B cell (primary cell): ENCODE results near the gene FAM234A. TPM values are rescaled to one million over a fixed set of nuclear protein-coding genes. Genes with fewer than 3 reads are reported as not detected.

ENCODE experiments used
- ATAC-seq: fragments of 200-7000 bp; cut with Tn5 transposase; one replicate; pipeline ENCODE4 v1.10.0; 2021; ENCODE audit warnings: low read depth, mild to moderate bottlenecking, moderate number of reproducible peaks, moderate library complexity
- CTCF ChIA-PET: fragments of 350-600 bp; sonication (Branson Sonifier 250); formaldehyde crosslinking; loops from one replicate; lab custom pipeline; 2021; ENCODE audit warnings: antibody characterized with exemption, inconsistent platforms; lab: Charles Lee
- POLR2A ChIA-PET: fragments of 350-600 bp; sonication (Branson Sonifier 250); formaldehyde crosslinking; loops from one replicate; lab custom pipeline; 2021; ENCODE audit warnings: antibody characterized with exemption; lab: Charles Lee
- DNase-seq: peaks from one replicate; pipeline ENCODE4 v3.0.0; 2013
- H2AFZ ChIP-seq: 2 replicates; pipeline ENCODE4 v1.6.1; 2012; ENCODE audit warnings: mild to moderate bottlenecking, low read depth, low read length; ENCODE audit not compliant: insufficient read depth, poor library complexity, severe bottlenecking
- H3K27ac ChIP-seq, 2 donors: 1 replicate in 1 of 2; 2 replicates in 1 of 2; pipeline ENCODE4 v1.5.1; 2012 to 2013; ENCODE audit warnings: low read length in 2 of 2, mild to moderate bottlenecking in 2 of 2, moderate library complexity in 1 of 2
- H3K27me3 ChIP-seq, 4 experiments: fragments of 200-600 bp in 1 of 4; sonication (generic) in 1 of 4; replicated peaks in 1 of 4; 1 replicate in 2 of 4; 2 replicates in 2 of 4; pipeline versions ENCODE4 v1.6.1 to v1.7.0; 2013 to 2016; ENCODE audit warnings: low read length in 3 of 4, mild to moderate bottlenecking in 2 of 4, mixed read lengths in 1 of 4, moderate library complexity in 1 of 4; ENCODE audit not compliant: insufficient read depth in 4 of 4, control insufficient read depth in 3 of 4; ENCODE audit errors: control extremely low read depth in 1 of 4
- H3K36me3 ChIP-seq, 2 experiments: replicated peaks in 1 of 2; 1 replicate in 1 of 2; 2 replicates in 1 of 2; pipeline versions ENCODE4 v1.6.1 to v1.7.1; 2013; ENCODE audit warnings: low read length in 1 of 2; ENCODE audit not compliant: insufficient read depth in 2 of 2, control insufficient read depth in 1 of 2; ENCODE audit errors: control extremely low read depth in 1 of 2, extremely low read depth in 1 of 2
- H3K4me1 ChIP-seq, 2 donors: fragments of 200-600 bp in 1 of 2; sonication (generic) in 1 of 2; 1 replicate in 1 of 2; 2 replicates in 1 of 2; pipeline versions ENCODE4 v1.5.1 to v1.6.1; 2013 to 2017; ENCODE audit warnings: low read length in 2 of 2; ENCODE audit not compliant: control insufficient read depth in 2 of 2, insufficient read depth in 2 of 2
- H3K4me2 ChIP-seq: replicated peaks from 2 replicates; pipeline ENCODE3; 2012; ENCODE audit warnings: mild to moderate bottlenecking, low read depth, low read length; ENCODE audit not compliant: poor library complexity, severe bottlenecking
- H3K4me3 ChIP-seq, 5 experiments: fragments of 200-600 bp in 1 of 5; sonication (generic) in 1 of 5; 1 replicate in 3 of 5; 2 replicates in 2 of 5; pipeline versions ENCODE4 v1.5.1 to v1.7.0; 2011 to 2016; ENCODE audit warnings: low read length in 4 of 5, mild to moderate bottlenecking in 4 of 5, low read depth in 2 of 5, control low read depth in 1 of 5, moderate library complexity in 1 of 5; ENCODE audit not compliant: insufficient read depth in 1 of 5; ENCODE audit errors: control extremely low read depth in 1 of 5, extremely low read depth in 1 of 5
- H3K79me2 ChIP-seq: fragments of 200-600 bp; sonication (generic); one replicate; pipeline ENCODE4 v1.6.0; 2016; ENCODE audit warnings: low read length; ENCODE audit not compliant: control insufficient read depth, insufficient read depth
- H3K9ac ChIP-seq: fragments of 200-600 bp; sonication (generic); 2 replicates; pipeline ENCODE4 v1.6.1; 2017; ENCODE audit warnings: mild to moderate bottlenecking, low read length, moderate library complexity
- H3K9me3 ChIP-seq, 3 donors: one replicate each; pipeline versions ENCODE4 v1.6.1 to v1.7.1; 2013; ENCODE audit warnings: low read length in 2 of 3; ENCODE audit not compliant: control insufficient read depth in 2 of 3, insufficient read depth in 1 of 3; ENCODE audit errors: control extremely low read depth in 1 of 3
- H4K20me1 ChIP-seq: 2 replicates; pipeline ENCODE4 v1.6.0; 2012; ENCODE audit warnings: mild to moderate bottlenecking, low read length; ENCODE audit not compliant: insufficient read depth, control insufficient read depth, poor library complexity, severe bottlenecking
- H3K27ac Mint-ChIP-seq: one replicate; pipeline ENCODE4 v1.8.0; 2021; ENCODE audit warnings: mixed read lengths
- H3K27me3 Mint-ChIP-seq: one replicate; pipeline ENCODE4 v1.8.0; 2021; ENCODE audit warnings: mixed read lengths
- H3K4me1 Mint-ChIP-seq: one replicate; pipeline ENCODE4 v1.8.0; 2021; ENCODE audit warnings: mixed read lengths
- H3K4me3 Mint-ChIP-seq: one replicate; pipeline ENCODE4 v1.8.0; 2021; ENCODE audit warnings: mixed read lengths
- H3K9me3 Mint-ChIP-seq: one replicate; pipeline ENCODE4 v1.8.0; 2022; ENCODE audit warnings: mixed read lengths; ENCODE audit not compliant: insufficient read depth
- EZH2 ChIP-seq: IDR thresholded peaks from 2 replicates; pipeline ENCODE4 v1.6.1; 2012; ENCODE audit warnings: borderline replicate concordance, low read depth, mild to moderate bottlenecking, moderate library complexity, low read length; ENCODE audit not compliant: insufficient read depth, poor library complexity, severe bottlenecking
- WGBS: methylation state at CpG from one replicate; pipeline ENCODE4 v1.1.5; 2013; ENCODE audit warnings: missing lambda C conversion rate; ENCODE audit not compliant: insufficient coverage; 5-methylcytosine and 5-hydroxymethylcytosine counted together
- intact Hi-C: fragments of 100-400 bp; cut with micrococcal nuclease; formaldehyde crosslinking; loops from one replicate; pipeline ENCODE4 v1.10.0; 2022
- polyA plus RNA-seq: library from polyadenylated mRNA; depleted of rRNA; stranded (reverse); fragments of >200 nt; gene quantifications from 2 replicates; pipeline ENCODE4 v1.2.3, GENCODE V29; 2012
- total RNA-seq, 2 donors: library from RNA; stranded (reverse); fragments of 120-200 nt in 1 of 2; gene quantifications; 1 replicate in 1 of 2; 2 replicates in 1 of 2; pipeline versions ENCODE4 v1.2.3 to v1.2.4, GENCODE V29; 2013 to 2022
- TF ChIP-seq, protein P1 (sequence below): fragments of 200-600 bp; IDR thresholded peaks from one replicate; pipeline ENCODE4 v1.8.0; 2022; ENCODE audit warnings: antibody characterized with exemption, mild to moderate bottlenecking

The FAM234A gene
- total and polyA plus RNA-seq, 2 donors (not counting 1 experiment from before 2014, with no cell fraction given), result 35.1 to 42.9 TPM

DNA sequence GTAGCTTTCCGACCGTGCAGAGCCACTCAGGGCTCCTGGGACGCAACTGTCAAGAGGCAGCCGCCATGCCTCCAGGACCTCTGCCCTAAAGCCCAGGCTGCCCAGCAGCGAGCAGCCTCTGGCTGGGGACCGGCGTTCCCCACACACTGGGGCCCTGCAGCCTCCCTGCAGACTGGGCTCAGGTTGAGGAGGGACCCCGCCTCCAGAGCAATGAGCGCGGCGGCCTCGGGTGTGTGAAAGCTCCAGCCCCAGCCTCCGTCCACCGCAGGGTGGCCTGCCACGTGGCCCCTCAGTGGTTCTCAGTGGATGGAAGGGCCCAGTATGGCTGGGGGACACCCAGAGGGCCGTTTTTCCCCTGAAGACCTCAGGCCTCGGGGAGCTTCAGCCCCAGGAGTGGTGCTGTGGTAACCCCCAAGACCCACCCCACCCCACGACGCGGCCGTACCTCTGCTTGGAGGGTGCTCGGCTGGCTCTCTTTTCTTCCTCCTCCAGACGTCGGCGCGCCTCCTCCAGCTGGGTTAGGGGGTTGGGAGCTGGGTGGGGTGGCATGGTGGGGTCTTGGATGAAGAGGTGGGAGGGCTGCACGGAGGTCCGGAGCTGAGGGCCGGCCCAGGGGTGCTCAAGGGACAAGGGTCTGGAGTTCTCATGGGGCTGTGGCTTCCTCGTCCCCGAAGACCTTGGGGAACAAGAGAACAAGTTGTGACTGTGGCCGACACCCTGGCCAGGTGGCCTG lies 58.6 kb downstream of the FAM234A start:
- ATAC-seq, result no peak
- no peaks in the 10 kb centered on the region for H3K4me1 ChIP-seq
- H4K20me1 ChIP-seq, result peaks cover 8% of the 10 kb centered on the region
- no peak overlapping the region for H2AFZ ChIP-seq
- CTCF ChIA-PET, result no interaction called here
- H3K9me3 Mint-ChIP-seq, result no peaks in the 10 kb centered on the region
- no peak overlapping the region for H3K4me3 Mint-ChIP-seq
- no peaks in the 10 kb centered on the region for H3K79me2 ChIP-seq
- H3K27me3 Mint-ChIP-seq, result no peaks in the 10 kb centered on the region
- H3K4me2 ChIP-seq, result no peak overlapping the region
- no peaks in the 10 kb centered on the region for H3K9me3 ChIP-seq
- H3K4me3 ChIP-seq, result no peak overlapping the region
- intact Hi-C loops, result no loop called here
- POLR2A ChIA-PET, result no interaction called here
- no peak overlapping the region for H3K27ac ChIP-seq
- H3K27me3 ChIP-seq, result no peaks in the 10 kb centered on the region
- TF ChIP-seq, protein P1, sequence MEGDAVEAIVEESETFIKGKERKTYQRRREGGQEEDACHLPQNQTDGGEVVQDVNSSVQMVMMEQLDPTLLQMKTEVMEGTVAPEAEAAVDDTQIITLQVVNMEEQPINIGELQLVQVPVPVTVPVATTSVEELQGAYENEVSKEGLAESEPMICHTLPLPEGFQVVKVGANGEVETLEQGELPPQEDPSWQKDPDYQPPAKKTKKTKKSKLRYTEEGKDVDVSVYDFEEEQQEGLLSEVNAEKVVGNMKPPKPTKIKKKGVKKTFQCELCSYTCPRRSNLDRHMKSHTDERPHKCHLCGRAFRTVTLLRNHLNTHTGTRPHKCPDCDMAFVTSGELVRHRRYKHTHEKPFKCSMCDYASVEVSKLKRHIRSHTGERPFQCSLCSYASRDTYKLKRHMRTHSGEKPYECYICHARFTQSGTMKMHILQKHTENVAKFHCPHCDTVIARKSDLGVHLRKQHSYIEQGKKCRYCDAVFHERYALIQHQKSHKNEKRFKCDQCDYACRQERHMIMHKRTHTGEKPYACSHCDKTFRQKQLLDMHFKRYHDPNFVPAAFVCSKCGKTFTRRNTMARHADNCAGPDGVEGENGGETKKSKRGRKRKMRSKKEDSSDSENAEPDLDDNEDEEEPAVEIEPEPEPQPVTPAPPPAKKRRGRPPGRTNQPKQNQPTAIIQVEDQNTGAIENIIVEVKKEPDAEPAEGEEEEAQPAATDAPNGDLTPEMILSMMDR, result no peak
- TF ChIP-seq EZH2, result no peak
- DNase-seq, result no peak
- WGBS, result 95% methylated on average over 23 of the region's 32 CpGs
- H3K36me3 ChIP-seq, result peaks cover 0 to 54% of the 10 kb centered on the region in 2 experiments
- no peaks in the 10 kb centered on the region for H3K4me1 Mint-ChIP-seq
- no peak overlapping the region for H3K27ac Mint-ChIP-seq
- H3K9ac ChIP-seq, result no peak overlapping the region

DNA sequence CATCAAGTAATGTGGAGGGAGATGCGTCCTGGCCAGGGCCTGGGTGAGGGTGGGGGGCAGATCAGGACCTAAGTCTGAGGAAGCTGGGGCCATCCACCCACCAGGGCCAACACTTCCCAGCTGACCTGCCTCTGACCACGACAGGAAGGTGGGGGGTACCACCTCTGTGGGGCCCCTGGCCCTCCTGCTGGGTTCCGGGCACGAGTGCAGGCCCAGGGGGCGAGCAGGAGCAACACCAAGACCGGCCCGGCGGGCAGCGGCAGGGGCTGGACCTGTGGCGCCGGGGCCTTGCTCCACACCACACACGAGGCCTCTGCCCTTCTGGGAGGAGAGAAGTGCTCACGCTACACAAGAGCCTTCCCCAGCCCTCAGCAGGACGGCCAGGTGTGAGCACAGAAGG lies 61.7 kb downstream of the FAM234A start:
- Histone ChIP-seq H4K20me1 (peaks cover 8% of the 10 kb centered on the region), H2AFZ (no peak overlapping the region), H3K27me3 (no peaks in the 10 kb centered on the region), H3K27ac (no peak overlapping the region), H3K36me3 (peaks cover 0 to 37% of the 10 kb centered on the region in 2 experiments), H3K4me3 (no peak overlapping the region), H3K9me3 (no peaks in the 10 kb centered on the region), H3K9ac (no peak overlapping the region), H3K4me1 (no peaks in the 10 kb centered on the region), H3K4me2 (no peak overlapping the region), H3K79me2 (peaks cover under 1% of the 10 kb centered on the region)
- H3K27me3 Mint-ChIP-seq, result no peaks in the 10 kb centered on the region
- intact Hi-C loops, result no loop called here
- no peak overlapping the region for H3K27ac Mint-ChIP-seq
- POLR2A ChIA-PET, result no interaction called here
- H3K4me1 Mint-ChIP-seq, result no peaks in the 10 kb centered on the region
- DNase-seq (no peak), ATAC-seq (no peak)
- H3K4me3 Mint-ChIP-seq, result no peak overlapping the region
- TF ChIP-seq, protein P1, result no peak
- no peak for TF ChIP-seq EZH2
- WGBS, result 98% methylated on average over 13 of the region's 14 CpGs
- H3K9me3 Mint-ChIP-seq, result no peaks in the 10 kb centered on the region
- CTCF ChIA-PET, result no interaction called here
